K562 (cell line): Measurements from ENCODE around the gene LPIN1. TPM values are rescaled to one million over a fixed set of nuclear protein-coding genes. Genes with fewer than 3 reads are reported as not detected.

Experiments
- ARID3A ChIP-seq: IDR thresholded peaks from 2 replicates; pipeline ENCODE4 v1.6.1; 2012; ENCODE audit warnings: low read depth, low read length, improper control_type of control experiment, borderline replicate concordance
- CLOCK ChIP-seq: fragments of 250-450 bp; sonication (Bioruptor Pico); IDR thresholded peaks from 2 replicates; pipeline ENCODE4 v1.4.0; 2020; ENCODE audit warnings: mild to moderate bottlenecking, moderate library complexity, borderline replicate concordance
- HCFC1 ChIP-seq: IDR thresholded peaks from 2 replicates; pipeline ENCODE4 v1.6.1; 2012; ENCODE audit warnings: low read depth, low read length, improper control_type of control experiment
- HLTF ChIP-seq: fragments of 450-650 bp; IDR thresholded peaks from 2 replicates; pipeline ENCODE4 v1.6.1; 2016
- MTF1 ChIP-seq: fragments of 250-450 bp; sonication (Bioruptor Pico); IDR thresholded peaks from 2 replicates; pipeline ENCODE4 v1.9.0; 2021; ENCODE audit warnings: moderate library complexity, mild to moderate bottlenecking, inconsistent platforms, borderline replicate concordance
- NFE2L1 ChIP-seq: fragments of 450-650 bp; IDR thresholded peaks from 2 replicates; pipeline ENCODE4 v1.6.1; 2016; ENCODE audit warnings: missing genetic modification characterization, low read depth, mild to moderate bottlenecking, missing compliant biosample characterization, moderate library complexity, borderline replicate concordance
- TCF15 ChIP-seq: fragments of 250-450 bp; sonication (Bioruptor Pico); IDR thresholded peaks from 2 replicates; pipeline ENCODE4 v1.8.0; 2022; ENCODE audit warnings: moderate library complexity, mild to moderate bottlenecking, inconsistent platforms
- ZC3H11A ChIP-seq: IDR thresholded peaks from 2 replicates; pipeline ENCODE4 v1.6.1; 2012; ENCODE audit warnings: low read depth, low read length, improper control_type of control experiment
- ZNF354B ChIP-seq: fragments of 250-450 bp; sonication (Bioruptor Pico); IDR thresholded peaks from 2 replicates; pipeline ENCODE4 v1.4.0; 2020
- polyA plus RNA-seq, 8 experiments: library from polyadenylated mRNA; depleted of rRNA in 4 of 8; stranded (reverse) in 5 of 8; unstranded in 3 of 8; fragments of >200 nt; fragmentation: Nextera tagmentation in 2 of 8; fragmentation: Illumina TruSeq in 1 of 8; extraction: Ambion mirVana in 2 of 8; extraction: Trizol in 1 of 8; gene quantifications; 2 replicates each; pipeline versions ENCODE4 v1.2.1 to v1.2.3, GENCODE V29; 2011 to 2014; ENCODE audit warnings: inconsistent platforms in 1 of 8, missing spikeins in 1 of 8
- total RNA-seq, 7 experiments: library from RNA; depleted of rRNA in 6 of 7; stranded (reverse); fragments of >200 nt in 6 of 7; fragmentation: Illumina TruSeq in 2 of 7; extraction: Trizol in 2 of 7; gene quantifications; 2 replicates each; pipeline versions ENCODE4 v1.2.1 to v1.2.3, GENCODE V29; 2011 to 2021; ENCODE audit warnings: low replicate concordance in 1 of 7

LPIN1 gene
- total and polyA plus RNA-seq, 9 of the 15 experiments (the other 6 are each of a cell fraction or from before 2014, with no cell fraction given) = 9.2 to 84.0 (median 27.8) TPM

- TF ChIP-seq ZC3H11A (no peak), NFE2L1 (tag) (no peak), HLTF (no peak), ARID3A (no peak), HCFC1 (no peak), TCF15 (CRISPR knock-in tag) (no peak), ZNF354B (CRISPR knock-in tag) (no peak), CLOCK (CRISPR knock-in tag) (no peak), MTF1 (CRISPR knock-in tag) (no peak)
- TF ChIP-seq, all 486 proteins: peak for 0
Observed at GRCh38 chr2:11821705-11822104, 75.3 kb downstream of the LPIN1 start (continued).
